Naive thymus-derived CD4-positive, alpha-beta T cell (primary cell): ENCODE data around the gene COL19A1. TPM values are rescaled to one million over a fixed set of nuclear protein-coding genes. Genes with fewer than 3 reads are reported as not detected.
"Not testable (repeated sequence)": the region's sequence is repeated elsewhere in the genome, so short reads cannot be mapped to it uniquely, and the experiment has no call there.

ENCODE experiments used
- ATAC-seq: fragments of 150-1000 bp; cut with Tn5 transposase; 2 replicates; pipeline ENCODE4 v1.10.0; 2021; ENCODE audit warnings: mild to moderate bottlenecking, moderate library complexity
- CTCF ChIA-PET: fragments of 350-600 bp; sonication (Branson Sonifier 250); formaldehyde crosslinking; loops from one replicate; lab custom pipeline; 2021; ENCODE audit warnings: antibody characterized with exemption; lab: Charles Lee
- POLR2A ChIA-PET: fragments of 350-600 bp; sonication (Branson Sonifier 250); formaldehyde crosslinking; loops from one replicate; lab custom pipeline; 2021; ENCODE audit warnings: antibody characterized with exemption, inconsistent platforms; lab: Charles Lee
- DNase-seq, 9 donors: peaks; one replicate each; pipeline versions ENCODE4 v3.0.0 to v3.0.0-alpha.2; 2020 to 2022; ENCODE audit warnings: mixed read lengths in 1 of 9
- H3K27ac ChIP-seq: one replicate; pipeline ENCODE4 v1.7.0; 2013; ENCODE audit warnings: mild to moderate bottlenecking, low read depth, low read length, moderate library complexity
- H3K27me3 ChIP-seq, 2 donors: one replicate each; pipeline ENCODE4 v1.7.0; 2013; ENCODE audit warnings: low read length in 2 of 2, mild to moderate bottlenecking in 2 of 2, moderate library complexity in 2 of 2; ENCODE audit not compliant: control insufficient read depth in 2 of 2, insufficient read depth in 2 of 2
- H3K36me3 ChIP-seq, 3 experiments: 1 replicate in 2 of 3; 2 replicates in 1 of 3; pipeline ENCODE4 v1.7.0; 2013; ENCODE audit warnings: low read length in 3 of 3, mild to moderate bottlenecking in 3 of 3, moderate library complexity in 1 of 3; ENCODE audit not compliant: insufficient read depth in 3 of 3, control insufficient read depth in 2 of 3
- H3K4me1 ChIP-seq, 2 donors: one replicate each; pipeline ENCODE4 v1.7.0; 2013; ENCODE audit warnings: low read length in 2 of 2, mild to moderate bottlenecking in 2 of 2, moderate library complexity in 1 of 2; ENCODE audit not compliant: control insufficient read depth in 2 of 2, insufficient read depth in 2 of 2
- H3K4me3 ChIP-seq: 2 replicates; pipeline ENCODE4 v1.7.0; 2013; ENCODE audit warnings: mild to moderate bottlenecking, low read length
- H3K9me3 ChIP-seq, 3 experiments: 1 replicate in 2 of 3; 2 replicates in 1 of 3; pipeline ENCODE4 v1.7.0; 2013; ENCODE audit warnings: low read length in 3 of 3; ENCODE audit not compliant: control insufficient read depth in 2 of 3
- H3K27ac Mint-ChIP-seq, 9 donors: one replicate each; pipeline ENCODE4 v1.8.0; 2020 to 2022; ENCODE audit warnings: mixed read lengths in 9 of 9, mild to moderate bottlenecking in 8 of 9, moderate library complexity in 5 of 9, inconsistent platforms in 2 of 9
- H3K27me3 Mint-ChIP-seq, 5 donors: one replicate each; pipeline ENCODE4 v1.8.0; 2021 to 2022; ENCODE audit warnings: mixed read lengths in 5 of 5, mild to moderate bottlenecking in 1 of 5
- H3K36me3 Mint-ChIP-seq, 5 donors: one replicate each; pipeline ENCODE4 v1.8.0; 2020 to 2022; ENCODE audit warnings: mixed read lengths in 5 of 5, mild to moderate bottlenecking in 3 of 5, inconsistent platforms in 1 of 5
- H3K4me1 Mint-ChIP-seq, 7 donors: one replicate each; pipeline ENCODE4 v1.8.0; 2020 to 2022; ENCODE audit warnings: mixed read lengths in 7 of 7, mild to moderate bottlenecking in 3 of 7, inconsistent platforms in 1 of 7
- H3K4me3 Mint-ChIP-seq, 10 donors: one replicate each; pipeline ENCODE4 v1.8.0; 2020 to 2022; ENCODE audit warnings: mild to moderate bottlenecking in 10 of 10, mixed read lengths in 10 of 10, moderate library complexity in 6 of 10, inconsistent platforms in 2 of 10
- H3K9me3 Mint-ChIP-seq, 11 donors: one replicate each; pipeline ENCODE4 v1.8.0; 2020 to 2022; ENCODE audit warnings: mixed read lengths in 11 of 11, mild to moderate bottlenecking in 4 of 11, inconsistent platforms in 1 of 11, moderate library complexity in 1 of 11
- intact Hi-C, 2 donors: fragments of 100-400 bp; cut with micrococcal nuclease; formaldehyde crosslinking; loops; one replicate each; pipeline ENCODE4 v1.15.1; 2023
- polyA plus RNA-seq, 2 donors: library from polyadenylated mRNA; unstranded; fragments of 300-500 nt; fragmentation: Illumina TruSeq; gene quantifications; one replicate each; pipeline ENCODE4 v1.2.3, GENCODE V29; 2021
- total RNA-seq, 6 experiments: library from RNA in 5 of 6; stranded (reverse) in 5 of 6; gene quantifications; 1 replicate in 5 of 6; 2 replicates in 1 of 6; pipeline ENCODE4 v1.2.3 and lab custom pipeline; 2021 to 2026

COL19A1 gene
- total and polyA plus RNA-seq, 7 experiments from 2014 or later: 0.02 to 1.3 (median 0.32) TPM; not detected in 2

- Histone ChIP-seq H3K27me3 (no peaks in the 10 kb centered on the region), H3K4me3 (no peak overlapping the region), H3K36me3 (no peaks in the 10 kb centered on the region), H3K4me1 (peaks cover 13 to 17% of the 10 kb centered on the region in 2 donors), H3K27ac (no peak overlapping the region), H3K9me3 (no peaks in the 10 kb centered on the region)
- DNase-seq (no peak), ATAC-seq (no peak)
- ChIA-PET POLR2A (no interaction called here), CTCF (no interaction called here)
- Mint-ChIP-seq H3K27ac (no peak overlapping the region), H3K4me3 (no peak overlapping the region), H3K4me1 (peaks cover 11 to 19% (median 16%) of the 10 kb centered on the region in 7 donors), H3K36me3 (peaks cover 0 to 9% (median 0%) of the 10 kb centered on the region in 5 donors), H3K27me3 (peaks cover 0 to 5% (median 0%) of the 10 kb centered on the region in 5 donors), H3K9me3 (peaks cover 0 to 3% (median 0%) of the 10 kb centered on the region in 11 donors)
- intact Hi-C loops: no loop called here
Observed at GRCh38 chr6:69820438-69820837, 45.9 kb upstream of the COL19A1 start.

GRCh38 chr6:69824355-69824754 lies 42.0 kb upstream of the COL19A1 start:
- H3K27ac Mint-ChIP-seq, H3K4me3 Mint-ChIP-seq, H3K36me3 Mint-ChIP-seq, H3K4me1 ChIP-seq, H3K27me3 ChIP-seq, H3K36me3 ChIP-seq, DNase-seq, CTCF ChIA-PET, H3K9me3 Mint-ChIP-seq, H3K4me3 ChIP-seq, H3K9me3 ChIP-seq, H3K4me1 Mint-ChIP-seq, ATAC-seq, H3K27ac ChIP-seq: not testable (repeated sequence)
- POLR2A ChIA-PET: interaction anchor here (0.7 kb wide), 1 partner anchor 9 kb away, joined by 4 read pairs; no protein-coding TSS in a partner anchor
- intact Hi-C loops: loop anchor here in 1 of 2 donors (1.0 kb wide), 1 partner anchor 8 kb away; no protein-coding TSS in a partner anchor
- H3K27me3 Mint-ChIP-seq: peaks cover 0 to 16% (median 0%) of the 10 kb centered on the region in 5 donors

- no peak overlapping the region for H3K4me3 ChIP-seq
- H3K4me1 Mint-ChIP-seq: no peaks in the 10 kb centered on the region
- CTCF ChIA-PET: no interaction called here
- H3K9me3 Mint-ChIP-seq: peaks cover 0 to 2% (median 0%) of the 10 kb centered on the region in 11 donors
- ATAC-seq (no peak), DNase-seq (no peak)
- intact Hi-C loops: no loop called here
- H3K27me3 Mint-ChIP-seq: peaks cover 0 to 16% (median 0%) of the 10 kb centered on the region in 5 donors
- POLR2A ChIA-PET: no interaction called here
- H3K27me3 ChIP-seq: no peaks in the 10 kb centered on the region
- no peaks in the 10 kb centered on the region for H3K36me3 ChIP-seq
- no peak overlapping the region for H3K27ac ChIP-seq
- H3K4me1 ChIP-seq: no peaks in the 10 kb centered on the region
- H3K4me3 Mint-ChIP-seq: no peak overlapping the region
- no peaks in the 10 kb centered on the region for H3K36me3 Mint-ChIP-seq
- H3K9me3 ChIP-seq: no peaks in the 10 kb centered on the region
- no peak overlapping the region for H3K27ac Mint-ChIP-seq
Observed at GRCh38 chr6:69825904-69826303, 40.5 kb upstream of the COL19A1 start.

- POLR2A ChIA-PET: no interaction called here
- no peak for ATAC-seq
- Mint-ChIP-seq H3K36me3 (no peaks in the 10 kb centered on the region), H3K4me3 (no peak overlapping the region), H3K27me3 (peaks cover 0 to 23% (median 0%) of the 10 kb centered on the region in 5 donors), H3K9me3 (no peaks in the 10 kb centered on the region), H3K27ac (peak overlapping the region in 1 of 9 donors; percentile 50), H3K4me1 (no peaks in the 10 kb centered on the region)
- no peaks in the 10 kb centered on the region for H3K9me3 ChIP-seq
- no peak overlapping the region for H3K27ac ChIP-seq
- H3K36me3 ChIP-seq: no peaks in the 10 kb centered on the region
- H3K27me3 ChIP-seq: no peaks in the 10 kb centered on the region
- DNase-seq: no peak
- intact Hi-C loops: no loop called here
- CTCF ChIA-PET: no interaction called here
- no peak overlapping the region for H3K4me3 ChIP-seq
- H3K4me1 ChIP-seq: no peaks in the 10 kb centered on the region
Observed at GRCh38 chr6:69827276-69827893, 39.0 kb upstream of the COL19A1 start.

GRCh38 chr6:69832558-69832957 lies 33.8 kb upstream of the COL19A1 start:
- H3K9me3 ChIP-seq: no peaks in the 10 kb centered on the region
- no peaks in the 10 kb centered on the region for H3K9me3 Mint-ChIP-seq
- no peak overlapping the region for H3K4me3 Mint-ChIP-seq
- H3K27me3 ChIP-seq: no peaks in the 10 kb centered on the region
- H3K4me3 ChIP-seq: no peak overlapping the region
- H3K4me1 ChIP-seq: no peaks in the 10 kb centered on the region
- ChIA-PET CTCF (no interaction called here), POLR2A (interaction anchor here (0.6 kb wide), 1 partner anchor 17 kb away, joined by 5 read pairs; no protein-coding TSS in a partner anchor)
- intact Hi-C loops: loop anchor here (5.0 to 10.0 kb wide), 2 partner anchors 35 to 152 kb away; partner anchors contain the start of gene LMBRD1 (in 1 of the 2)
- H3K27ac ChIP-seq: no peak overlapping the region
- H3K27me3 Mint-ChIP-seq: peaks cover 0 to 32% (median 0%) of the 10 kb centered on the region in 5 donors
- H3K36me3 ChIP-seq: no peaks in the 10 kb centered on the region
- ATAC-seq (no peak), DNase-seq (no peak)
- peaks cover 0 to 7% (median 2%) of the 10 kb centered on the region in 7 donors for H3K4me1 Mint-ChIP-seq
- no peak overlapping the region for H3K27ac Mint-ChIP-seq
- no peaks in the 10 kb centered on the region for H3K36me3 Mint-ChIP-seq

- peak; percentile 84 for ATAC-seq
- DNase-seq: peak in 4 of 9 donors; percentile 11 to 41 (median 26)
- ChIA-PET POLR2A (interaction anchor here (0.9 kb wide), 1 partner anchor 21 kb away, joined by 3 read pairs; no protein-coding TSS in a partner anchor), CTCF (interaction anchor here (1.1 to 1.5 kb wide), 3 partner anchors 9 to 45 kb away, joined by 4 to 8 read pairs (median 5); no protein-coding TSS in a partner anchor)
- Histone ChIP-seq H3K36me3 (no peaks in the 10 kb centered on the region), H3K9me3 (no peaks in the 10 kb centered on the region), H3K4me3 (no peak overlapping the region), H3K27ac (no peak overlapping the region), H3K4me1 (no peaks in the 10 kb centered on the region), H3K27me3 (no peaks in the 10 kb centered on the region)
- Mint-ChIP-seq H3K36me3 (no peaks in the 10 kb centered on the region), H3K4me3 (peak overlapping the region in 1 of 10 donors; percentile 21), H3K9me3 (no peaks in the 10 kb centered on the region), H3K27ac (no peak overlapping the region), H3K27me3 (peaks cover 0 to 52% (median 11%) of the 10 kb centered on the region in 5 donors), H3K4me1 (peaks cover 0 to 7% (median 2%) of the 10 kb centered on the region in 7 donors)
- intact Hi-C loops: loop anchor here (1.0 to 10.0 kb wide), 11 partner anchors 19 to 331 kb away; partner anchors contain the start of genes COL19A1 (in 2 of the 2) and LMBRD1 (in 1 of the 2)
Observed at GRCh38 chr6:69835414-69836179, 30.8 kb upstream of the COL19A1 start.
